HG03045 (cell line): ENCODE measurements around the gene GPLD1.

ENCODE experiments used
- ATAC-seq: cut with Tn5 transposase; IDR thresholded peaks from one replicate; pipeline ENCODE4 v1.9.1; 2021; ENCODE audit warnings: mild to moderate bottlenecking, moderate library complexity; ENCODE audit not compliant: unreplicated experiment

GPLD1 gene

GRCh38 chr6:24458941-24459340 lies 30.4 kb downstream of the GPLD1 start:
- no peak for ATAC-seq

GRCh38 chr6:24458134-24458533 lies 31.2 kb downstream of the GPLD1 start:
- no peak for ATAC-seq

GRCh38 chr6:24455061-24455460 lies 34.3 kb downstream of the GPLD1 start:
- ATAC-seq = no peak

- ATAC-seq = no peak
These were observed 34.9 kb downstream of the GPLD1 start for GRCh38 chr6:24454452-24454851.

GRCh38 chr6:24453921-24454320 lies 35.5 kb downstream of the GPLD1 start:
- ATAC-seq = no peak

- ATAC-seq = no peak
These were observed 37.6 kb downstream of the GPLD1 start for GRCh38 chr6:24451581-24452388.

- no peak for ATAC-seq
These were observed 40.4 kb downstream of the GPLD1 start for GRCh38 chr6:24448828-24449525.

- ATAC-seq = no peak
These were observed 41.0 kb downstream of the GPLD1 start for GRCh38 chr6:24448396-24448795.

- ATAC-seq = no peak
These were observed 42.7 kb downstream of the GPLD1 start for GRCh38 chr6:24446670-24447069.

- no peak for ATAC-seq
These were observed 43.7 kb downstream of the GPLD1 start for GRCh38 chr6:24445704-24446103.

GRCh38 chr6:24444588-24444987 lies 44.8 kb downstream of the GPLD1 start:
- no peak for ATAC-seq

GRCh38 chr6:24441599-24441904 lies 47.8 kb downstream of the GPLD1 start:
- ATAC-seq = no peak

GRCh38 chr6:24440897-24441598 lies 48.3 kb downstream of the GPLD1 start:
- ATAC-seq = no peak

- no peak for ATAC-seq
These were observed 49.4 kb downstream of the GPLD1 start for GRCh38 chr6:24439858-24440539.

GRCh38 chr6:24436979-24437378 lies 52.4 kb downstream of the GPLD1 start:
- ATAC-seq = no peak

GRCh38 chr6:24432611-24433010 lies 56.8 kb downstream of the GPLD1 start:
- ATAC-seq = no peak

GRCh38 chr6:24431045-24431451 lies 58.3 kb downstream of the GPLD1 start:
- no peak for ATAC-seq

- ATAC-seq = no peak
These were observed 59.3 kb downstream of the GPLD1 start for GRCh38 chr6:24430086-24430485.

GRCh38 chr6:24429146-24429545 lies 60.2 kb downstream of the GPLD1 start:
- no peak for ATAC-seq

GRCh38 chr6:24428615-24429014 lies 60.8 kb downstream of the GPLD1 start:
- ATAC-seq = no peak

GRCh38 chr6:24426729-24427446 lies 62.5 kb downstream of the GPLD1 start:
- no peak for ATAC-seq
